Measurements from ENCODE around the gene RHEBL1.
A peak's percentile ranks its signal among the peaks of the same experiment; 100 is the strongest.

The RHEBL1 gene

DNA sequence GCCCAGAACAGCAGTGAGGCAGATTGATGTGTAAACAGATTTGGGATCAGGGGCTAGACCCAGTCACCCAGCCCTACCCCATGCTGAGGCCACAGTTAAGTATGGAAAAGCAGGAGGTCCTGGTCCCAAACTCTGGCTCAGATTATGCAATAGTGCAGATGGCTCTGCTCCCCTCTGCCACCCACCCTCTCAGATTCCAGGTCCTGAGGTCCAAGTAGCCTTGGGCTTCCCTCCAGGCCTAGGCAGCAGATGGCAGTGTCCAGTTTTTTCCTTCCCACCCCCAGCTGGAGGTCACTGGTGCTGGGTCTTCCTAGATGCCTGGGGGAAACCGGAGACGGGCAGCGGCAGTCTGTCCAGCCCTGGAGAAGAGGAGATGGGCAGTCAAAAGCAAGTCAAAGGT, 27.6 kb upstream of the RHEBL1 start:
- no peaks in the 10 kb centered on the region for H3K9me3 ChIP-seq (ENCODE audit: control insufficient read depth, insufficient read depth, low read length)
- H3K27me3 ChIP-seq (ENCODE audit: control insufficient read depth, insufficient read depth, low read length), result peaks cover 36% of the 10 kb centered on the region
- no peak overlapping the region for H3K27ac ChIP-seq (ENCODE audit: low read depth, low read length)
- no peak overlapping the region for H3K9ac ChIP-seq (ENCODE audit: low read depth, low read length)
- peaks cover 45% of the 10 kb centered on the region for H3K36me3 ChIP-seq (ENCODE audit: control insufficient read depth, insufficient read depth, low read length)
- peaks cover 20% of the 10 kb centered on the region for H3K4me1 ChIP-seq (ENCODE audit: control insufficient read depth, insufficient read depth, low read length)
- no peak overlapping the region for H3K4me3 ChIP-seq (ENCODE audit: low read depth, low read length)

DNA sequence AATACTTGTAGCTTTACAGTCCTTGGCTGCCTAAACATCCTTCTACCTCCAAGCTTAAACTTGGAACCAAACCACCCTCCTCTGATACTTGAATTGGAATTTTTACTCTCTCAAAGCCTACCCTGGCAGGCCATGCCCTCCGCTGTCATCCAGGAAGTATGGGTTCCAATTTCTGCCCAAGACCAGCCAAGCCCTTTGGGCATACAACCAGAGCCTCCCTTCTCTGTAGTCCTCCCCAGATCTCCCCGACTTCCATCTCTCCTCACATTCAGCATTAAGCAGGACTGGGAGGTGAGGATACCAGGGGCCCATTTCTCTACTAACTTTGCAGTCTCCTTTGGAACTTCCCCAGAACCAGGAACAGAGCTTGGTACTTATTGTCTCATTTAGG, 25.2 kb upstream of the RHEBL1 start:
- Histone ChIP-seq H3K27ac (ENCODE audit: low read depth, low read length) (no peak overlapping the region), H3K27me3 (ENCODE audit: control insufficient read depth, insufficient read depth, low read length) (peaks cover 60% of the 10 kb centered on the region), H3K4me3 (ENCODE audit: low read depth, low read length) (no peak overlapping the region; the same call in 1 of the 2 replicates), H3K9ac (ENCODE audit: low read depth, low read length) (no peak overlapping the region), H3K9me3 (ENCODE audit: control insufficient read depth, insufficient read depth, low read length) (no peaks in the 10 kb centered on the region), H3K36me3 (ENCODE audit: control insufficient read depth, insufficient read depth, low read length) (peaks cover 22% of the 10 kb centered on the region), H3K4me1 (ENCODE audit: control insufficient read depth, insufficient read depth, low read length) (peaks cover 31% of the 10 kb centered on the region)

DNA sequence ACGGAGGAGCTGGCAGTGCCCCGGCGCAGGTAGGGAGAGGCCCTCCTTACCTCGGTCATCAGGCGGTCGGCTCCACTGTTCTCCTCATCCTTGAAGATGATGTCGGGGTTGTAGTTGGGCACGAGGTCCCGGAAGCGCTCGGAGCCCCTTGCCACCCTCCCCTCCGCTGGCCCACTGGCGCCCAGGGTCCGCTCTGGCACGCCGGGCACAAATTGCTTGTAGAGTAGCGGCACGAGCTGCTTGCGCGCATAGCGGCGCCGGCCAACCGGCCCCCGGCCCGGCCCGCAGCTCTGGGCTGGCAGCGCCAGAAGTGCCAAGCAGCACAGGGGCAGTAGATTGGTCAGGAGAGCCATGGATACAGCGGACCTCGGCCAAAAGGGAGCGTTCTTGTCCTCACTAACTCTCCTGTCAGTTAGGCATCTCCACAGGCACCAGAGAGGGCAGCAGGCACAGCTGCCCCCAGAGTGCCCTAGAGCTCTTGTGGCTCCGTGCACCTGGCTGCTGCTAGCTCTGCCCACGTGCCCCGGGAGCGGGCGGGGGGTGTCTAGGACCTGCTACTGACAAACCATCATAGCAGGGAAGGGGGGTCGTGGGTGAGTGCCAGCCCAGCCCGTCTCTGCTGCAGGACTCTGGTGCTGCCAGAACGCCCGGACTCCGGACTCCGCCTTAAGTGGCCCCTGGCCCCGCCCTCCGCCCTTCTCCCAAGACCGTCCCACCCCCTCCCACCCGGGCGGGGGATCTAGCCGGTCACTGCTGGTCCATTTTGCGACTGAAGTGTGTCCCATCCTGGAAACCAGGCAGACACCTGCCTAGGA, 24.6 kb upstream of the RHEBL1 start, which contains the start of gene DHH:
DHH (minus strand) TSS at position 642 of the 815 bp plus-strand sequence; CDS start at position 353, 289 bp downstream.
- H3K9ac ChIP-seq (ENCODE audit: low read depth, low read length), result no peak within 1 kb of the TSS
- H3K4me1 ChIP-seq (ENCODE audit: control insufficient read depth, insufficient read depth, low read length), result peaks cover 31% of the 10 kb centered on the region
- no peaks in the 10 kb centered on the region for H3K9me3 ChIP-seq (ENCODE audit: control insufficient read depth, insufficient read depth, low read length)
- H3K36me3 ChIP-seq (ENCODE audit: control insufficient read depth, insufficient read depth, low read length), result peaks cover 18% of the 10 kb centered on the region
- peak within 1 kb of the TSS; percentile 54 for H3K4me3 ChIP-seq (ENCODE audit: low read depth, low read length)
- peaks cover 66% of the 10 kb centered on the region for H3K27me3 ChIP-seq (ENCODE audit: control insufficient read depth, insufficient read depth, low read length)
- H3K27ac ChIP-seq (ENCODE audit: low read depth, low read length), result no peak within 1 kb of the TSS

DNA sequence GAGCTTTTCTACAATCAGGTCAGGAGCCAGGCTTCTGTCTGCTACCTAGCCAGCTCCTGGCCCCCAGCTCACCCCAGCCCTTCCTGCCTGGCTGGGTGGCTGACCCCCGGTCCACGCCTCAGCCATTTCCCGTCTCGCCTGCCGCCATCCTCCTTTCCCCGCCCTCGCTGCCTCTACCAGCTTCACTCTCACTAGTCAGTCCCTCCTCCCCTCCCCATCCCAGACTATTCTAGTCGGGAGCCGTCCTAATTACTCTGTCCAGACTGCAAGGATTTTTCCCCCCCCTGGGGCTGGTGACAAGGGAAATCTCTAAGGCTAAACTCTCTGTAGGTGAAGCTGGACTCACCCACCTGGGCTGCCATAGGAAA, 24.0 kb upstream of the RHEBL1 start:
- Histone ChIP-seq H3K4me3 (ENCODE audit: low read depth, low read length) (peak overlapping the region; percentile 54), H3K27me3 (ENCODE audit: control insufficient read depth, insufficient read depth, low read length) (peaks cover 72% of the 10 kb centered on the region), H3K9me3 (ENCODE audit: control insufficient read depth, insufficient read depth, low read length) (no peaks in the 10 kb centered on the region), H3K27ac (ENCODE audit: low read depth, low read length) (no peak overlapping the region), H3K4me1 (ENCODE audit: control insufficient read depth, insufficient read depth, low read length) (peaks cover 36% of the 10 kb centered on the region), H3K9ac (ENCODE audit: low read depth, low read length) (no peak overlapping the region), H3K36me3 (ENCODE audit: control insufficient read depth, insufficient read depth, low read length) (peaks cover 15% of the 10 kb centered on the region)

DNA sequence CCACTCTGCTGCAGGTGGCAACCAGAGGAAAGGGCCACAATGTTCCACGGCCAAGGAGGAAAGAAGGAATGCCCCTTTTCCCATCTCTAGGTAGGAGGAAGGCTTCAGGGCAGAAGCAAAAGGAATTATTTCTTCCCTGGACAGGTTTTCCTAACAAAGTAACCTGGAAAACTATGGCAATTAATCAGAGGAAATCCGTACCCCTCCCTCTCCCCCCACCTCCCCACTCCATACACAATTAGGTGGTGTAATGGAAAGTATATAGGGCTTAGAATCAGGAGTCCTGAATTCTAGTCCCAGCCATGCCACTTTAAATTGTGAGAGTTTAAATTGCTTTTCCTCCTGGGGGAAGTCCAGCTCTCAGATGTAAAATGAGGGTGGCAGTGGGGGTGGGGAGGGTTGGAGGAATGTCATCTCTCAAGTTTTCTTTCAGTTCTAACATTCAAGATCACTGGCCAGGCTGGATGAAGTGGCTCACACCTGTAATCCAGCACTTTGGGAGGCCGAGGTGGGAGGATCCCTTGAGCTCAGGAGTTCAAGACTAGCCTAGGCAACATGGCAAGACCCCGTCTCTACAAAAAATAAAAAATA, 23.1 kb upstream of the RHEBL1 start:
- Histone ChIP-seq H3K27me3 (ENCODE audit: control insufficient read depth, insufficient read depth, low read length) (peaks cover 79% of the 10 kb centered on the region), H3K27ac (ENCODE audit: low read depth, low read length) (no peak overlapping the region)

DNA sequence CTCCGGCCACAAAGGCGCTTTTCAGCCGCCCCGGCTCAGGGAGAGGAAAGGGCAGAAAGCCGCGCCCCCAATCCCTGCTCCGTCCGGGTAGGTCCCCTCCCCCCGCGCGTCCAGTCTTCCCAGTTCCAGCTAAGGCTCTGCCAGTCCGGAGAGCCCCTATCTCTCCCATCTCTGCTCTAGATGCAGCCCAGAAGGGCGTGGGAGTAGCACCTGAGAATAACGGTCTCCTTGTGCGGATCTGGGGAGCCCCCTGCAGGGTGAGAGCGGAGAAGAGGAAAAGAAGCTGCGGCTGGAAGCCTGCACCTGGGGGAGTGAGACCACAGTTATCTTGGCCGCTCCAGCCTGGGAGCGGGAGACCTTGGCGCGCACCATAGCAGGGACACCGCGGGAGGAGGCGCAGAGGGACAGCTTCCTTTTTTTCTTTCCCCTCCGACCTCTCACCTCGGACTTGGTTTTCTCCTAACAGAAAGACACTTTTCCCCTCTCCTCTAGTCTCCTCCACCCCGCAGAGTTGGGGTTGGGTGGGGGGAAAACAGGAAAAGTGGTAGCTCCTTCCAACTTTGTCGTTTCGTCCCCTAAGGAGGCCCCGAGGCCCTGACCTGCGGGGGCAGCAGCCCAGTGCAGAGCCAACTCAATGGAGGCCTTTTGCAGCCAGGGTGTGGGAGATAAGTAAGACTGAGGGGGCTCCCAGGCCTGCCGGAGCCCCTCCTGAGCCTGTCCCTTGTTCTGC, 22.5 kb upstream of the RHEBL1 start:
- Histone ChIP-seq H3K36me3 (ENCODE audit: control insufficient read depth, insufficient read depth, low read length) (peaks cover 8% of the 10 kb centered on the region), H3K9ac (ENCODE audit: low read depth, low read length) (no peak overlapping the region), H3K9me3 (ENCODE audit: control insufficient read depth, insufficient read depth, low read length) (no peaks in the 10 kb centered on the region), H3K4me3 (ENCODE audit: low read depth, low read length) (peak overlapping the region; percentile 39; the same call in 1 of the 2 replicates), H3K27ac (ENCODE audit: low read depth, low read length) (no peak overlapping the region), H3K4me1 (ENCODE audit: control insufficient read depth, insufficient read depth, low read length) (peaks cover 41% of the 10 kb centered on the region), H3K27me3 (ENCODE audit: control insufficient read depth, insufficient read depth, low read length) (peaks cover 86% of the 10 kb centered on the region)

More for the DNA sequence above, 23.1 kb upstream of the RHEBL1 start:
- Histone ChIP-seq H3K9me3 (ENCODE audit: control insufficient read depth, insufficient read depth, low read length) (no peaks in the 10 kb centered on the region), H3K9ac (ENCODE audit: low read depth, low read length) (no peak overlapping the region), H3K4me3 (ENCODE audit: low read depth, low read length) (no peak overlapping the region), H3K36me3 (ENCODE audit: control insufficient read depth, insufficient read depth, low read length) (peaks cover 15% of the 10 kb centered on the region), H3K4me1 (ENCODE audit: control insufficient read depth, insufficient read depth, low read length) (peaks cover 41% of the 10 kb centered on the region)

DNA sequence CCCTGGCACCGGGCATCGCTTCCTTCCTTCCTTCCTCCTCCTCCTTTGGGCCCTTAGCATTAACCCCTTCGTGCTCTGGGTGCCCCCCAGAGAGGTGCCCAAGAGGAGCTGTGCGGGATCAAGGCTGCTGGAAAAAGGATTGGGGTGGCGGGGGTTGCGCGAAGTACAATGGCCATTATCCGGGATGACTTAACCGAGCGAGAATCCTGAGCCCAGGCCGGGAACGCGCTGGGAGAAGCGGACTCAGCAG, 22.0 kb upstream of the RHEBL1 start:
- Histone ChIP-seq H3K27ac (ENCODE audit: low read depth, low read length) (no peak overlapping the region), H3K36me3 (ENCODE audit: control insufficient read depth, insufficient read depth, low read length) (peaks cover 4% of the 10 kb centered on the region; the same call in 1 of the 2 replicates), H3K4me1 (ENCODE audit: control insufficient read depth, insufficient read depth, low read length) (peaks cover 41% of the 10 kb centered on the region), H3K9me3 (ENCODE audit: control insufficient read depth, insufficient read depth, low read length) (no peaks in the 10 kb centered on the region), H3K4me3 (ENCODE audit: low read depth, low read length) (peak overlapping the region; percentile 39; the same call in 1 of the 2 replicates), H3K27me3 (ENCODE audit: control insufficient read depth, insufficient read depth, low read length) (peaks cover 91% of the 10 kb centered on the region), H3K9ac (ENCODE audit: low read depth, low read length) (no peak overlapping the region)

DNA sequence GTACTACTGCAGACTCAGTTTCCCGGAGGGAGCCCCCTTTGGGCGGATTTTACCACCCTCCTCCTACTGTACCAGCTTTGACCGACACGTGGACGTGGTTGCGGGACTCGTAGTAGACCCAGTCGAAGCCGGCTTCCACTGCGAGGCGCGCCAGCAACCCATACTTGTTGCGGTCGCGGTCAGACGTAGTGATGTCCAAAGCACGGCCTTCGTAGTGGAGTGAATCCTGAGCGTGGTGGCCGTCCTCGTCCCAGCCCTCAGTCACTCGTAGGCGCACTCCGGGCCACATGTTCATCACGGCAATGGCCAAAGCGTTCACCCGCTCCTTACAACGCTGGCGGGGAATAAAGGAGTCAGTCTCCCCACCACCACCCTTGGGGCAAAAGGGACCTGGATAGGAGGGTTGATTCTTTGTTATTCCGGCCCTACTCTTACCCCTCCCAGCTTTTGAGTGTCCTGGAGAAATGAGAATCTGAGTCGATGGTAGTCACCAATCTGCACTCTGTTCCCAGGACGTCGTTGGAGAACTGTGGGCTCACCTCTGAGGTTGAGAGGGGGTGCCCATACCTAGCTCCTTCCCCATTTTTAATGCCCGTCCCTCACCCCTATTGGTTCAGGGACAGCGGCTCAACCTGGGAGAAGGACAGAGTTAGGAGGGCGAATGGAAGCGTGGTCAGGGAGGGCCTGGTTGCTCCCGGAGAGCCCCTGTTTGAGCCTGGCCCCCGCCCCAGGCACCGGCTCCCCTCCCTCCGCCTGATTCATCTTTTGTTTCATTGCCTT, 21.5 kb upstream of the RHEBL1 start:
- Histone ChIP-seq H3K27ac (ENCODE audit: low read depth, low read length) (no peak overlapping the region), H3K36me3 (ENCODE audit: control insufficient read depth, insufficient read depth, low read length) (no peaks in the 10 kb centered on the region), H3K9me3 (ENCODE audit: control insufficient read depth, insufficient read depth, low read length) (no peaks in the 10 kb centered on the region), H3K4me1 (ENCODE audit: control insufficient read depth, insufficient read depth, low read length) (peaks cover 41% of the 10 kb centered on the region), H3K9ac (ENCODE audit: low read depth, low read length) (no peak overlapping the region), H3K4me3 (ENCODE audit: low read depth, low read length) (peak overlapping the region; percentile 39; the same call in 1 of the 2 replicates), H3K27me3 (ENCODE audit: control insufficient read depth, insufficient read depth, low read length) (peaks cover 96% of the 10 kb centered on the region)

DNA sequence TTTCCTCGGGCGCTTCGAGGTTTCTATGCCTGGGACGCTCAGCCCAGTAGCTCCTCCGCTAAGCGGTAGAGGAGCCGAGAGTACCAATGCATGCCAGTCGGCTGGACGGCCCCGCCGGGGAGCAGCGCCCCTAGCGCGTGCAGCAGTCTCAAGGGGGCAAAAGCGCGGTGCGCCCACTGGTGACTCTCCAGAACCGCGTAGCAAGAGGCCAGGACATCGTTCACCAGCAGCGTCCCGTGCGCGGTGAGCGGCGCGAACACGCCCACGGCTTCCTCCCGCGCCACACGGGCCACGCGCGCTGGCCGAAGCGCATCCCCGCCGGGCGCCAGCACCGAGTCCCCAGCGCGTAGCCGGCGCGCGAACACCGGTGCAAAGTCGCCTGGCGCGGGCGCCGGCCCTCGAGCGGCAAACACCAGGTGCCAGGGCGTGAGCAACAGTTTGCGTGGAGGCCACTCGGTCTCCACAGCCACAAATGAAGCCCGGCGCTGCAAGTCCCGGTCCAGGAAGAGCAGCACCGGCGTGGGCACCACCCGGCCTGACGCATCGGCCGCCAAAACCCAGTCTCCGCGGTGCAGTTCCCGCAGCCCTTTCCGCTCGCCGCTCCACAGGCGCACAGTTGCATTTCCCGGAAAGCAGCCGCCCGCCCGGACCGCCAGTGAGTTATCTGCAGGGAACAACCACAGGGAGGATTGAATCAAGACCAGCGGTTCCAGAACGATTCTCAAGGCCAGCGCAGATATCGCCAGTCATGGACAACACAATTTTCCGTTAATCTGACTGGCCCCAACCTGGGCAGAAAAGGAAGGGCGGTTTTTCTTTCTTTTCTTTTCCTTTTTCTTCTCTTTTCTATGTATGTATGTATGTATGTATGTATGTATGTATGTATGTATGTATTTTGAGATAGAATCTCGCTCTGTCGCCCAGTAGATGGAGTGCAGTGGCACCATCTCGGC, 20.3 kb upstream of the RHEBL1 start:
- Histone ChIP-seq H3K9ac (ENCODE audit: low read depth, low read length) (no peak overlapping the region), H3K4me3 (ENCODE audit: low read depth, low read length) (peak overlapping the region; percentile 35; the same call in 1 of the 2 replicates), H3K27me3 (ENCODE audit: control insufficient read depth, insufficient read depth, low read length) (peaks cover 90% of the 10 kb centered on the region), H3K9me3 (ENCODE audit: control insufficient read depth, insufficient read depth, low read length) (no peaks in the 10 kb centered on the region), H3K4me1 (ENCODE audit: control insufficient read depth, insufficient read depth, low read length) (peaks cover 40% of the 10 kb centered on the region), H3K36me3 (ENCODE audit: control insufficient read depth, insufficient read depth, low read length) (no peaks in the 10 kb centered on the region), H3K27ac (ENCODE audit: low read depth, low read length) (no peak overlapping the region)

DNA sequence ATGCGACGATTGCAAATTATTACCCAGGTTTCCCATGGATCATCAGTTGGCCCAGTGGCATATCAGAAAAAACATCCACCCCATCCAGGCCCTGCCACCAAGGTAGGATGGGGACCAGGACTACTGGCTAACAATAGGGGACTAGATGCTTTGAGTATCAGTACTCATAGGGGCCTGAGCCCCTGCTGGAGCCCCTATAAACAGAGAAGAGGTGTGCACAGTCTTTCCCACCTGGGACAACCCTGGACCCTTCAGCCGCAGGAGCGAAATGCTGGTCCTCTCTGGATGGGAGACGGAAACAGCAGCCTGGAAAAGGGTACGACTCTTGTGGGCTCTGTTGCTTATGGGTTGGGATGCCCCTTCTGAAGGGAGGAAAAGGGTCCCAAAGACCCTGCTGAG, 19.2 kb upstream of the RHEBL1 start:
- Histone ChIP-seq H3K4me1 (ENCODE audit: control insufficient read depth, insufficient read depth, low read length) (peaks cover 30% of the 10 kb centered on the region), H3K4me3 (ENCODE audit: low read depth, low read length) (0 out of 2 replicates have a peak overlapping the region, but pooled peaks have one; percentile 32), H3K27ac (ENCODE audit: low read depth, low read length) (no peak overlapping the region), H3K27me3 (ENCODE audit: control insufficient read depth, insufficient read depth, low read length) (peaks cover 78% of the 10 kb centered on the region), H3K9me3 (ENCODE audit: control insufficient read depth, insufficient read depth, low read length) (no peaks in the 10 kb centered on the region), H3K9ac (ENCODE audit: low read depth, low read length) (no peak overlapping the region), H3K36me3 (ENCODE audit: control insufficient read depth, insufficient read depth, low read length) (no peaks in the 10 kb centered on the region)
